ENCODE data around the gene PLIN3. TPM values are rescaled to one million over a fixed set of nuclear protein-coding genes. Genes with fewer than 3 reads are reported as not detected.

PLIN3 gene, protein sequence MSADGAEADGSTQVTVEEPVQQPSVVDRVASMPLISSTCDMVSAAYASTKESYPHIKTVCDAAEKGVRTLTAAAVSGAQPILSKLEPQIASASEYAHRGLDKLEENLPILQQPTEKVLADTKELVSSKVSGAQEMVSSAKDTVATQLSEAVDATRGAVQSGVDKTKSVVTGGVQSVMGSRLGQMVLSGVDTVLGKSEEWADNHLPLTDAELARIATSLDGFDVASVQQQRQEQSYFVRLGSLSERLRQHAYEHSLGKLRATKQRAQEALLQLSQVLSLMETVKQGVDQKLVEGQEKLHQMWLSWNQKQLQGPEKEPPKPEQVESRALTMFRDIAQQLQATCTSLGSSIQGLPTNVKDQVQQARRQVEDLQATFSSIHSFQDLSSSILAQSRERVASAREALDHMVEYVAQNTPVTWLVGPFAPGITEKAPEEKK
- 10 to 100 TPM; 16.0 to 18.2 TPM for total RNA-seq
- 10 to 100 TPM; 30.1 to 50.1 TPM for polyA plus RNA-seq

DNA sequence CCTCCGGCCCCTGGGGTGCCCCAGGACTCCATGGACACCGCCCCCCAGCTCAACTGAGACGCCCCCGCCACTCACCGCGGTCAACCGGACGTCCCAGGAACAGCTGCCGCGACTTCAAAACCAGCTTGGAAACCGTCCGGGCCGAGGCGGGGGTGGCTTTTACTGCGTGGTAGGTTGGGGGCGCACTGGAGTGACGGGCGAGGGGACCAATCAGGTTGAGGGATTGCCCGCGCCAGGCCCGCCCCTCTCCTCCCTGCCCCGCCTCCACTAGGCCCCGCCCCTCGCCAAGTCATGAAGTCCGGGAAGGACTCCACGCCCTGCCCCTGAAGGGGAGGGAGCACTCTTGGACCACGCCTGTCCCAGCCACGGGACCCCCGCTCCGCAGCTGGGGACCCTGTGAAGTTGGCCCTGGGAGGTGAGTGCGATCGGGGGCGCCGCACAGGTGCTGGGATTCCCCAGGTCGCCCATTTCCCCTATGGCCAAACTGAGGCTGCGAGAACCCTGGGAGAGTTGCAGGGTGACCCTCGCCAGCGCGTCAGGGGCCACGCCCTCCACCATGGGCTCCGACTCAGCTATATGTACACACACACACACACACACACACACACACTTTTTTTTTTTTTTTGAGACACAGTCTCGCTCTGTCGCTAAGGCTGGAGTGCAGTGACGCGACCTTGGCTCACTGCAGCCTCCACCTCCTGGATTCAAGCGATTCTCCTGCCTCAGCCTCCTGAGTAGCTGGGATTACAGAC is at the start of gene PLIN3:
TSS of gene PLIN3 (minus strand) at position 134 of the 752 bp plus-strand sequence. CDS start 6,273 bp downstream, outside the sequence.
- Histone ChIP-seq H3K36me3 (ENCODE audit: insufficient read depth, low read length) (no peaks in the 10 kb centered on the region), H3K27ac (ENCODE audit: low read depth, low read length) (peak within 1 kb of the TSS; percentile 74), H3K4me3 (ENCODE audit: low read length in 2 of 2) (peak within 1 kb of the TSS; percentile 60 to 76), H3K27me3 (ENCODE audit: insufficient read depth, low read length) (no peaks in the 10 kb centered on the region), H3K4me1 (ENCODE audit: insufficient read depth, low read length) (peaks cover 10% of the 10 kb centered on the region), H3K9me3 (ENCODE audit: control insufficient read depth in 1 of 2, low read length in 2 of 2) (no peaks in the 10 kb centered on the region)
- Mint-ChIP-seq H3K4me1 (peaks cover 10 to 21% (median 14%) of the 10 kb centered on the region in 4 donors), H3K9me3 (peaks cover 0 to 2% (median 0%) of the 10 kb centered on the region in 8 donors), H3K4me3 (peak within 1 kb of the TSS; percentile 85 to 92 (median 86)), H3K27me3 (peaks cover 2 to 3% of the 10 kb centered on the region in 2 donors), H3K27ac (peak within 1 kb of the TSS; percentile 79 to 91 (median 87)), H3K36me3 (no peaks in the 10 kb centered on the region)
- ChIA-PET POLR2A (ENCODE audit: partially characterized antibody) (interaction anchor here (0.6 to 3.7 kb wide), 7 partner anchors 11 to 163 kb away, joined by 3 to 41 read pairs (median 5); partner anchors contain the start of gene FEM1A), CTCF (ENCODE audit: partially characterized antibody) (interaction anchor here (1.1 to 10.8 kb wide), 6 partner anchors 15 to 164 kb away, joined by 3 to 225 read pairs (median 5); partner anchors contain the start of gene FEM1A)
- DNase-seq: peak; percentile 78 to 89 (median 79)
- intact Hi-C loops (cut with micrococcal nuclease): no loop called here

DNA sequence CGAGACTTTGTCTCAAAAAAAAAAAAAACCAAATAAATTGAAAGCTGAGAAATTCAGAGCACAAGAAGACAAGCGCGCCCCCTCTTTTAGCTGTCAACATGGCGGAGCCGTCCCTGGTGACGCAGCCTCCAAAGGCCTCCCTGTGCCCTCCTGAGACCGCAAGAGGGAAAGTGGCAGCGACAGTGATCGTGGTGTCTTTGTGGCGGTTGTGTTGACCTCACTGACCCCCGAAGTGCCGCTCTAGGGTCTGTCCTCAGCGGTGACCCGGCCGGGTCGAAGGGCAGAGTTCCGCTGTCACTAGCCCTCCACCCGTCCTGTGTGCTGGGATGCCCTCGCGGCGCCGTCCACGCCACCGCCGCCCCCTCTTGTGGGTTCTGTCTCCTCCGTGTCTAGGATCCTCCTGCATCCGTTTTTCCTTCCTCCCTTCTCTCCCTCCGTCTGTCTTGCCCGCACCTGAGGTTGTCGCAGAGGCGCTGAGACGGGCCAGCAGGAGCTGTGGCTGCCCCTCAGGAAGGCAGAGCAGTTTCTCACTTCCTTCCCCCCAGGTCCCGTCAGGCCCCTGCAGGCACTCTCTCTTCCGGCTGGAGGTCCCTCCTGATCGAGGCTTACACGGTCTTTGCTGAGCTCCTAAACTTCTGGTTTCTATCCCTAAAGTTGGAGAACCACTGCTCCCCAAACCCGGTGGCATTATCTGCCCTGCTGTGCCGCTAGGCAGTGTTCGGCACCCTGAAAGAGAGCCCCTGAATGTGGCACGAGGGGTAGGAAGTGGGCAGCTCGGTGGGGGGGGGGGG is 49.0 kb upstream of the PLIN3 start:
- H3K9me3 ChIP-seq (ENCODE audit: control insufficient read depth in 1 of 2, low read length in 2 of 2): no peaks in the 10 kb centered on the region
- no peaks in the 10 kb centered on the region for H3K27me3 Mint-ChIP-seq
- ChIA-PET POLR2A (ENCODE audit: partially characterized antibody) (interaction anchor here (0.6 to 7.4 kb wide), 11 partner anchors 10 to 669 kb away, joined by 3 to 113 read pairs (median 4); partner anchors contain the start of genes FEM1A, KDM4B and PLIN3), CTCF (ENCODE audit: partially characterized antibody) (interaction anchor here (0.9 to 6.8 kb wide), 7 partner anchors 10 to 114 kb away, joined by 3 to 225 read pairs (median 3); partner anchors contain the start of gene PLIN3)
- DNase-seq: peak; percentile 33 to 67 (median 44)
- H3K9me3 Mint-ChIP-seq: no peaks in the 10 kb centered on the region
- H3K27me3 ChIP-seq (ENCODE audit: insufficient read depth, low read length): no peaks in the 10 kb centered on the region
- peaks cover 28 to 57% (median 40%) of the 10 kb centered on the region in 4 donors for H3K4me1 Mint-ChIP-seq
- H3K27ac Mint-ChIP-seq: peak overlapping the region; percentile 98 to 100 (median 99)
- peak overlapping the region; percentile 55 to 61 for H3K4me3 ChIP-seq (ENCODE audit: low read length in 2 of 2)
- H3K4me3 Mint-ChIP-seq: peak overlapping the region; percentile 94 to 100 (median 100)
- H3K36me3 ChIP-seq (ENCODE audit: insufficient read depth, low read length): no peaks in the 10 kb centered on the region
- H3K36me3 Mint-ChIP-seq: peaks cover 0 to 4% of the 10 kb centered on the region in 2 donors
- peaks cover 58% of the 10 kb centered on the region for H3K4me1 ChIP-seq (ENCODE audit: insufficient read depth, low read length)
- intact Hi-C loops (cut with micrococcal nuclease): no loop called here
- H3K27ac ChIP-seq (ENCODE audit: low read depth, low read length): peak overlapping the region; percentile 62

DNA sequence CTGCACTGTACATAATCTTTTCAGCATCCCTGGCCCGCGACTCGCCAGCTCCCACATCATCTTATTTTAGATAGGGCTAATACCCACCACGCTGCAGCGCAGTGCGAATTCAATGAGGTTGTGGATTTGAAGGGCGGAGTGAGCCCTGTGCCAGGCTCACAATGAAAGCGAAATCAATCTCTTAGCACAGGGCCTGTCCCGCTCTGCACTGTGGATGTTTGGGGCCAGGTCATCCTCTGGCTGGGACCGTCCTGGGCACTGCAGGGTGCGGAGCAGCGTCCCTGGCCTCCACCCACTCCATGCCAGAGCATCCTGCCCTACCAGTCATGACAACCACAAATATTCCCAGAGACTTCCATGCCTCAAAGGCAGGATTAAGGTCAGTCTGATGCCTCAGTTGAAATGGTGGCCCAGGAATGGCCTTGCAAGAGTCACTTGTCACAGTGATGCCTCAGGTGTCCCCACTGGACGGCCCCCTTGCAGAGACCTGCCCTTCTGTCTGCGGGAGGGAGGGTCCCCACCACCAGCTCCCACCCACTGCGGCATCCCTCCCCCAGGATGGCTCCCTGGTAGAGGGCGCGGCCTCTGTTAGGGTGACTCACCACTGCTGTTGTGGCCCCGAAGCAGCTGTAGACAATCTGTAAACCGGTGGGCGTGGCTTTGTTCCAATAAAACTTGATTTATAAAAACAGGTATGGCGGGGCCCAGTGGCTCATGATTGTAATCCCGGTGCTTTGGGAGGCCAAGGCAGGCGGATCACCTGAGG is 47.5 kb upstream of the PLIN3 start:
- no peaks in the 10 kb centered on the region for H3K9me3 Mint-ChIP-seq
- H3K27me3 ChIP-seq (ENCODE audit: insufficient read depth, low read length): no peaks in the 10 kb centered on the region
- DNase-seq: peak; percentile 56 to 90 (median 62)
- peak overlapping the region; percentile 62 for H3K27ac ChIP-seq (ENCODE audit: low read depth, low read length)
- CTCF ChIA-PET (ENCODE audit: partially characterized antibody): interaction anchor here (0.9 to 6.8 kb wide), 6 partner anchors 44 to 115 kb away, joined by 3 to 225 read pairs (median 4); partner anchors contain the start of gene PLIN3
- H3K4me3 Mint-ChIP-seq: peak overlapping the region; percentile 94 to 100 (median 100)
- H3K9me3 ChIP-seq (ENCODE audit: control insufficient read depth in 1 of 2, low read length in 2 of 2): no peaks in the 10 kb centered on the region
- peaks cover 32 to 69% (median 49%) of the 10 kb centered on the region in 4 donors for H3K4me1 Mint-ChIP-seq
- H3K4me3 ChIP-seq (ENCODE audit: low read length in 2 of 2): peak overlapping the region; percentile 53 to 55
- POLR2A ChIA-PET (ENCODE audit: partially characterized antibody): interaction anchor here (0.7 to 7.4 kb wide), 7 partner anchors 20 to 124 kb away, joined by 3 to 113 read pairs (median 10); partner anchors contain the start of genes FEM1A, KDM4B and PLIN3
- peaks cover 0 to 5% of the 10 kb centered on the region in 2 donors for H3K36me3 Mint-ChIP-seq
- intact Hi-C loops (cut with micrococcal nuclease): loop anchor here (1.0 kb wide), 1 partner anchor 53 kb away; no protein-coding TSS in a partner anchor
- no peaks in the 10 kb centered on the region for H3K27me3 Mint-ChIP-seq
- H3K36me3 ChIP-seq (ENCODE audit: insufficient read depth, low read length): no peaks in the 10 kb centered on the region
- peaks cover 71% of the 10 kb centered on the region for H3K4me1 ChIP-seq (ENCODE audit: insufficient read depth, low read length)
- peak overlapping the region; percentile 98 to 100 (median 99) for H3K27ac Mint-ChIP-seq

DNA sequence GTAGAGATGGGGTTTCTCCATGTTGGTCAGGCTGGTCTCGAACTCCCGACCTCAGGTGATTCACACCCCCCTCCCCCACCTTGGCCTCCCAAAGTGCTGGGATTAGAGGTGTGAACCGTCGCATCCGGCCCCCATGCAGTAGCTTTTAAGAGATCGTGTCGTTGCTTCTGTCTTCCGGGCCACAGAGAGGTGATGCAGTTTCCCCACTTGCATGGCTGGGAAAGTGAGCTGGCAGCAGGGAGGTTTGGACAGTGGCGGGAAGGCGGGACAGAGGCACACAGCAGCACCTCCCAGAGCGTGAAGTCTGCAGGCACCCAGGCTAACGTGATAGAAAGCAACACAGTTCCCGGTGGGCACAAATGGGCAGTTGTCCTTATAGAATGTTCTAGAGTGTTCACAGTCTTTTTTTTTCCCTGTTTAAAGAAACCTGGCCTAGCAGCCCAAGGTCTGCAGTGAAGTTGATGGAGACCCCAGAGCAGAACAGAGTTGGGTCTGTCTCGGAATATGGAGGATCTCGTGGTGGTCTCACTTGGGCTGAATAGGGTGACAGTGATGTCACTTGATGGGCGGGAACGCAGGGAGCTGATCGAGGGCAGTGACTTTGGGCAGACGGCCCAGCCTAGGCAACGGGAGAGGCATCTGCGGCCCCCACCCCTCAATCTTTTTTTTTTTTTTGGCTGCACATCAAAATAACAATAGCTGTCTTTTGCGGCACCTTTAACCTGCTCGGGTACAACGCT is 46.7 kb upstream of the PLIN3 start:
- H3K36me3 ChIP-seq (ENCODE audit: insufficient read depth, low read length): no peaks in the 10 kb centered on the region
- Mint-ChIP-seq H3K27me3 (no peaks in the 10 kb centered on the region), H3K27ac (peak overlapping the region; percentile 93 to 100 (median 98)), H3K4me3 (peak overlapping the region; percentile 94 to 100 (median 100)), H3K9me3 (no peaks in the 10 kb centered on the region), H3K4me1 (peaks cover 32 to 69% (median 49%) of the 10 kb centered on the region in 4 donors), H3K36me3 (peaks cover 0 to 5% of the 10 kb centered on the region in 2 donors)
- peak overlapping the region; percentile 53 to 55 for H3K4me3 ChIP-seq (ENCODE audit: low read length in 2 of 2)
- DNase-seq: peak in 2 of 5 donors; percentile 15 to 60
- ChIA-PET CTCF (ENCODE audit: partially characterized antibody) (interaction anchor here (1.2 to 6.8 kb wide), 9 partner anchors 43 to 123 kb away, joined by 3 to 225 read pairs (median 5); partner anchors contain the start of genes FEM1A, KDM4B and PLIN3), POLR2A (ENCODE audit: partially characterized antibody) (interaction anchor here (0.8 to 7.4 kb wide), 7 partner anchors 8 to 123 kb away, joined by 3 to 113 read pairs (median 4); partner anchors contain the start of genes FEM1A, KDM4B and PLIN3)
- no peaks in the 10 kb centered on the region for H3K9me3 ChIP-seq (ENCODE audit: control insufficient read depth in 1 of 2, low read length in 2 of 2)
- H3K27me3 ChIP-seq (ENCODE audit: insufficient read depth, low read length): no peaks in the 10 kb centered on the region
- H3K4me1 ChIP-seq (ENCODE audit: insufficient read depth, low read length): peaks cover 72% of the 10 kb centered on the region
- intact Hi-C loops (cut with micrococcal nuclease): no loop called here
- H3K27ac ChIP-seq (ENCODE audit: low read depth, low read length): peak overlapping the region; percentile 62

DNA sequence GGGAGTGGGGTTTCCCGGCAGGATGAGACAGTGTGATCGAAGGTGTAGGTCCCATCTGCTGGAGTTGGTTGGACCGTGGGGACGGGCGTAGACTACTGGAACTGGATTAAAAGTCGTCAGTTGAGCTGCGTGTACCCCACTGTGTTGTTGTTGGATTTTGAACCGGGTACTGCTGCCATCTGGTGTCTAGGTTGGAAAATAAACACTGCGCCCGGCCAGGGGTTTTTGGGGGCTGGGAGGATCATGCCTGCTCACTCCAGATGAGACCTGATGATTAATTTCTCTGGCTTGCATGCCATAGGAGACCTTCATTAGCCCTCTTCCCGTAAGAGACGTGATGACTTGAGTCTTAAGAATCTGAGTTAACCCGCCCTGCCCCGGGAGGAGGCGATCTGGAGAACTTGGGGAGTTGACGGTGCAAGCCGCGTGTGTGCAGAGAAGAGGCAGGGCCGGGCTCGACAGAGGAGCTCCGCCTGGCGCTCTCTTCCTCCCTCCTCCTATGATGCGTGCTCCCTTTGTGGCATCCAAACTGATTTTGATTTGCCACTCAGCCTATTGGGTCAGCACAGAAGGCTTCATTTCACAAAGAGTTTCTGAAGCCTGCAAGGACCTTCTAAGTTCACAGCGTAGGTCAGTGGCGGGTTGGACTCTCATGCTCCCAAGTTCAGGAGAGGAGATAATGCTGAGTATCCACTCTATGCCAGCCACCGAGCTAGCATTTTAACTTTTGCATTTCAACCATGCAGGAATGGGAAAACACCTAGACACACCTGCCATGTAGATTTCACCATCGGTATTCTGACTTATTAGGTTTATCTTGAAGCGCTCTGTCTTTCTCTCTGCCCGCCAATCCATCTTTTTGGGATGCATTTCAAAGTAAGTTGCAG is 44.6 kb upstream of the PLIN3 start:
- no peaks in the 10 kb centered on the region for H3K9me3 Mint-ChIP-seq
- intact Hi-C loops (cut with micrococcal nuclease): loop anchor here (1.0 kb wide), 2 partner anchors 40 to 101 kb away; no protein-coding TSS in a partner anchor
- no peaks in the 10 kb centered on the region for H3K27me3 Mint-ChIP-seq
- Histone ChIP-seq H3K4me3 (ENCODE audit: low read length in 2 of 2) (peak overlapping the region; percentile 49 to 71), H3K27me3 (ENCODE audit: insufficient read depth, low read length) (no peaks in the 10 kb centered on the region), H3K27ac (ENCODE audit: low read depth, low read length) (peak overlapping the region; percentile 33), H3K4me1 (ENCODE audit: insufficient read depth, low read length) (peaks cover 77% of the 10 kb centered on the region), H3K36me3 (ENCODE audit: insufficient read depth, low read length) (no peaks in the 10 kb centered on the region), H3K9me3 (ENCODE audit: control insufficient read depth in 1 of 2, low read length in 2 of 2) (no peaks in the 10 kb centered on the region)
- peak; percentile 69 to 80 (median 72) for DNase-seq
- peaks cover 30 to 73% (median 55%) of the 10 kb centered on the region in 4 donors for H3K4me1 Mint-ChIP-seq
- peak overlapping the region; percentile 90 to 98 (median 92) for H3K27ac Mint-ChIP-seq
- ChIA-PET POLR2A (ENCODE audit: partially characterized antibody) (interaction anchor here (0.6 to 7.4 kb wide), 12 partner anchors 40 to 121 kb away, joined by 3 to 113 read pairs (median 4); partner anchors contain the start of genes FEM1A, KDM4B and PLIN3), CTCF (ENCODE audit: partially characterized antibody) (interaction anchor here (0.6 to 6.8 kb wide), 29 partner anchors 8 to 182 kb away, joined by 3 to 225 read pairs (median 5); partner anchors contain the start of genes ARRDC5, KDM4B, PLIN3 and TICAM1)
- peaks cover 0 to 6% of the 10 kb centered on the region in 2 donors for H3K36me3 Mint-ChIP-seq
- peak overlapping the region; percentile 84 to 100 (median 92) for H3K4me3 Mint-ChIP-seq
